ENCODE results near the gene CEP128.

CEP128 gene

GRCh38 chr14:80491131-80491530 lies 450.4 kb downstream of the CEP128 start:
- Histone ChIP-seq H3K27me3 (ENCODE audit: control insufficient read depth, insufficient read depth, low read length) (no peaks in the 10 kb centered on the region), H3K9me3 (ENCODE audit: control insufficient read depth, low read depth, low read length) (no peaks in the 10 kb centered on the region), H3K27ac (ENCODE audit: low read length) (no peak overlapping the region), H3K9ac (ENCODE audit: low read length) (no peak overlapping the region), H3K36me3 (ENCODE audit: control insufficient read depth, low read depth, low read length) (no peaks in the 10 kb centered on the region), H3K4me3 (ENCODE audit: low read length) (no peak overlapping the region), H3K4me1 (ENCODE audit: control insufficient read depth, low read depth, low read length) (peaks cover 8% of the 10 kb centered on the region)

GRCh38 chr14:80489513-80489912 lies 452.0 kb downstream of the CEP128 start:
- H3K27me3 ChIP-seq (ENCODE audit: control insufficient read depth, insufficient read depth, low read length), result no peaks in the 10 kb centered on the region
- H3K36me3 ChIP-seq (ENCODE audit: control insufficient read depth, low read depth, low read length), result no peaks in the 10 kb centered on the region
- no peaks in the 10 kb centered on the region for H3K9me3 ChIP-seq (ENCODE audit: control insufficient read depth, low read depth, low read length)
- H3K4me3 ChIP-seq (ENCODE audit: low read length), result no peak overlapping the region
- no peak overlapping the region for H3K9ac ChIP-seq (ENCODE audit: low read length)
- H3K4me1 ChIP-seq (ENCODE audit: control insufficient read depth, low read depth, low read length), result peaks cover 8% of the 10 kb centered on the region
- no peak overlapping the region for H3K27ac ChIP-seq (ENCODE audit: low read length)

GRCh38 chr14:80485764-80486163 lies 455.8 kb downstream of the CEP128 start:
- no peaks in the 10 kb centered on the region for H3K36me3 ChIP-seq (ENCODE audit: control insufficient read depth, low read depth, low read length)
- H3K9me3 ChIP-seq (ENCODE audit: control insufficient read depth, low read depth, low read length), result no peaks in the 10 kb centered on the region
- H3K4me1 ChIP-seq (ENCODE audit: control insufficient read depth, low read depth, low read length), result peaks cover under 1% of the 10 kb centered on the region
- no peaks in the 10 kb centered on the region for H3K27me3 ChIP-seq (ENCODE audit: control insufficient read depth, insufficient read depth, low read length)
- no peak overlapping the region for H3K9ac ChIP-seq (ENCODE audit: low read length)
- H3K27ac ChIP-seq (ENCODE audit: low read length), result no peak overlapping the region
- H3K4me3 ChIP-seq (ENCODE audit: low read length), result no peak overlapping the region

- Histone ChIP-seq H3K36me3 (ENCODE audit: control insufficient read depth, low read depth, low read length) (no peaks in the 10 kb centered on the region), H3K4me1 (ENCODE audit: control insufficient read depth, low read depth, low read length) (no peaks in the 10 kb centered on the region), H3K4me3 (ENCODE audit: low read length) (no peak overlapping the region), H3K27me3 (ENCODE audit: control insufficient read depth, insufficient read depth, low read length) (no peaks in the 10 kb centered on the region), H3K9ac (ENCODE audit: low read length) (no peak overlapping the region), H3K9me3 (ENCODE audit: control insufficient read depth, low read depth, low read length) (no peaks in the 10 kb centered on the region), H3K27ac (ENCODE audit: low read length) (no peak overlapping the region)
These were observed 458.2 kb downstream of the CEP128 start for GRCh38 chr14:80483331-80483730.

- no peaks in the 10 kb centered on the region for H3K27me3 ChIP-seq (ENCODE audit: control insufficient read depth, insufficient read depth, low read length)
- no peak overlapping the region for H3K27ac ChIP-seq (ENCODE audit: low read length)
- H3K9me3 ChIP-seq (ENCODE audit: control insufficient read depth, low read depth, low read length), result no peaks in the 10 kb centered on the region
- no peak overlapping the region for H3K4me3 ChIP-seq (ENCODE audit: low read length)
- no peaks in the 10 kb centered on the region for H3K4me1 ChIP-seq (ENCODE audit: control insufficient read depth, low read depth, low read length)
- no peak overlapping the region for H3K9ac ChIP-seq (ENCODE audit: low read length)
- no peaks in the 10 kb centered on the region for H3K36me3 ChIP-seq (ENCODE audit: control insufficient read depth, low read depth, low read length)
These were observed 464.0 kb downstream of the CEP128 start for GRCh38 chr14:80477388-80478160.

- no peaks in the 10 kb centered on the region for H3K9me3 ChIP-seq (ENCODE audit: control insufficient read depth, low read depth, low read length)
- no peak overlapping the region for H3K27ac ChIP-seq (ENCODE audit: low read length)
- no peaks in the 10 kb centered on the region for H3K36me3 ChIP-seq (ENCODE audit: control insufficient read depth, low read depth, low read length)
- H3K27me3 ChIP-seq (ENCODE audit: control insufficient read depth, insufficient read depth, low read length), result no peaks in the 10 kb centered on the region
- H3K4me3 ChIP-seq (ENCODE audit: low read length), result no peak overlapping the region
- no peaks in the 10 kb centered on the region for H3K4me1 ChIP-seq (ENCODE audit: control insufficient read depth, low read depth, low read length)
- H3K9ac ChIP-seq (ENCODE audit: low read length), result no peak overlapping the region
These were observed 466.5 kb downstream of the CEP128 start for GRCh38 chr14:80475074-80475473.

- no peaks in the 10 kb centered on the region for H3K36me3 ChIP-seq (ENCODE audit: control insufficient read depth, low read depth, low read length)
- no peaks in the 10 kb centered on the region for H3K9me3 ChIP-seq (ENCODE audit: control insufficient read depth, low read depth, low read length)
- H3K4me3 ChIP-seq (ENCODE audit: low read length), result no peak overlapping the region
- peaks cover 25% of the 10 kb centered on the region for H3K27me3 ChIP-seq (ENCODE audit: control insufficient read depth, insufficient read depth, low read length)
- H3K9ac ChIP-seq (ENCODE audit: low read length), result no peak overlapping the region
- no peak overlapping the region for H3K27ac ChIP-seq (ENCODE audit: low read length)
- no peaks in the 10 kb centered on the region for H3K4me1 ChIP-seq (ENCODE audit: control insufficient read depth, low read depth, low read length)
These were observed 473.0 kb downstream of the CEP128 start for GRCh38 chr14:80468331-80469122.

- Histone ChIP-seq H3K36me3 (ENCODE audit: control insufficient read depth, low read depth, low read length) (no peaks in the 10 kb centered on the region), H3K4me1 (ENCODE audit: control insufficient read depth, low read depth, low read length) (no peaks in the 10 kb centered on the region), H3K9ac (ENCODE audit: low read length) (no peak overlapping the region), H3K27me3 (ENCODE audit: control insufficient read depth, insufficient read depth, low read length) (peaks cover 41% of the 10 kb centered on the region), H3K9me3 (ENCODE audit: control insufficient read depth, low read depth, low read length) (no peaks in the 10 kb centered on the region), H3K4me3 (ENCODE audit: low read length) (no peak overlapping the region), H3K27ac (ENCODE audit: low read length) (no peak overlapping the region)
These were observed 475.9 kb downstream of the CEP128 start for GRCh38 chr14:80465546-80466220.

GRCh38 chr14:80464531-80465149 lies 476.9 kb downstream of the CEP128 start:
- Histone ChIP-seq H3K4me3 (ENCODE audit: low read length) (no peak overlapping the region), H3K9me3 (ENCODE audit: control insufficient read depth, low read depth, low read length) (no peaks in the 10 kb centered on the region), H3K27ac (ENCODE audit: low read length) (no peak overlapping the region), H3K9ac (ENCODE audit: low read length) (no peak overlapping the region), H3K27me3 (ENCODE audit: control insufficient read depth, insufficient read depth, low read length) (peaks cover 41% of the 10 kb centered on the region), H3K4me1 (ENCODE audit: control insufficient read depth, low read depth, low read length) (no peaks in the 10 kb centered on the region), H3K36me3 (ENCODE audit: control insufficient read depth, low read depth, low read length) (no peaks in the 10 kb centered on the region)

- Histone ChIP-seq H3K4me3 (ENCODE audit: low read length) (no peak overlapping the region), H3K4me1 (ENCODE audit: control insufficient read depth, low read depth, low read length) (no peaks in the 10 kb centered on the region), H3K27ac (ENCODE audit: low read length) (no peak overlapping the region)
These were observed 485.3 kb downstream of the CEP128 start for GRCh38 chr14:80456209-80456608.

GRCh38 chr14:80455031-80455430 lies 486.5 kb downstream of the CEP128 start:
- Histone ChIP-seq H3K4me1 (ENCODE audit: control insufficient read depth, low read depth, low read length) (no peaks in the 10 kb centered on the region), H3K27me3 (ENCODE audit: control insufficient read depth, insufficient read depth, low read length) (no peaks in the 10 kb centered on the region), H3K9ac (ENCODE audit: low read length) (no peak overlapping the region), H3K27ac (ENCODE audit: low read length) (no peak overlapping the region), H3K9me3 (ENCODE audit: control insufficient read depth, low read depth, low read length) (peaks cover 12% of the 10 kb centered on the region), H3K36me3 (ENCODE audit: control insufficient read depth, low read depth, low read length) (no peaks in the 10 kb centered on the region), H3K4me3 (ENCODE audit: low read length) (no peak overlapping the region)

More at GRCh38 chr14:80456209-80456608, 485.3 kb downstream of the CEP128 start:
- H3K36me3 ChIP-seq (ENCODE audit: control insufficient read depth, low read depth, low read length), result no peaks in the 10 kb centered on the region
- H3K9ac ChIP-seq (ENCODE audit: low read length), result no peak overlapping the region
- H3K27me3 ChIP-seq (ENCODE audit: control insufficient read depth, insufficient read depth, low read length), result no peaks in the 10 kb centered on the region
- peaks cover 9% of the 10 kb centered on the region for H3K9me3 ChIP-seq (ENCODE audit: control insufficient read depth, low read depth, low read length)

All from iPS-18a (cell line).